Measurements from ENCODE around the gene TDP1. TPM values are rescaled to one million over a fixed set of nuclear protein-coding genes. Genes with fewer than 3 reads are reported as not detected.

TDP1 gene
- total and polyA plus RNA-seq, 9 of the 15 experiments (the other 6 are each of a cell fraction or from before 2014, with no cell fraction given), result 21.4 to 41.6 (median 32.3) TPM

DNA sequence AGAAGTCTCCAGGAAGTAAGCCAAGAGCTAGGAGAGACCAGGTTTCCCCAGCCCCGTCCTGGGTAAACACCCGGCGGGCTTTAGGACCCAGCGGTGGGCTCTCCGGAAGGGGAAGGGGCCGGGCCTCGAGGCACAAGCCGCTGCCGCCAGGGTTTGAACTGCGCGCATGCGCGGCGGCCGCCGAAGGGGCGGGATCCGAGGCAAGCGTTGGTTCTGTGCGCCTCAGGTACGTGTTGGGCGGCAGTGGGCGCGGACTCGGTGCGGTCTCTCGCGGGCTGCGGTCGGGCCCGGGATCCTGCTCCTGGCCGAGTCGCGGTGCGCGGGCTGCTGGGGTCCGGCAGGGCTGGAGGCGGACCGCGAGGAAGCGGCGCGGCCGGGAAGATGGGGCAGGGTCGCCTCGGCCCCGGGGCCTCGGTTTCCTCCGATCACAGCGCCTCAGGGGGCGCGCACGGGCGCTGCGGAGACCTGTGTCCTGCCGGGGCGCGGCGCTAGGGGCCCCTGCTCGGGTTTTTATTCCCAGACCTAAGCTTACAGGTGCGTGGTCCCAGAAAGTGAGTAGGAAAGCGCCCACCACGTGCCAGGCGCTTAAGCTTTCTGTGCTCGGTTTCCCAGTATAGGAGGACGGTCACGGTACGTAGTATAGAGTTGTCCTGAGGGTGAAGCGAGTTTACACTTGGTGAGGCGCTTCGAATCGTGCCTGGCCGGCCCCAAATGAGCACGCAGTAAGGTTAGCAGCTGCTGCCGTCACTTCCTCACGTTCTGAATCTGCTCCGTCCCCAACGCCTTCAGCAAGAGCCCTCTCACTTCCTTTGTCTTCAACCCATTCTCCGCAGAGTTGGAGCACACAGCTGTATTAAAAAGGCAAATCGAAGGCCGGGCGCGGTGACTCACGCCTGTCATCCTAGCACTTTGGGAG is at the start of gene TDP1 (continued):
- TF ChIP-seq, protein P1, sequence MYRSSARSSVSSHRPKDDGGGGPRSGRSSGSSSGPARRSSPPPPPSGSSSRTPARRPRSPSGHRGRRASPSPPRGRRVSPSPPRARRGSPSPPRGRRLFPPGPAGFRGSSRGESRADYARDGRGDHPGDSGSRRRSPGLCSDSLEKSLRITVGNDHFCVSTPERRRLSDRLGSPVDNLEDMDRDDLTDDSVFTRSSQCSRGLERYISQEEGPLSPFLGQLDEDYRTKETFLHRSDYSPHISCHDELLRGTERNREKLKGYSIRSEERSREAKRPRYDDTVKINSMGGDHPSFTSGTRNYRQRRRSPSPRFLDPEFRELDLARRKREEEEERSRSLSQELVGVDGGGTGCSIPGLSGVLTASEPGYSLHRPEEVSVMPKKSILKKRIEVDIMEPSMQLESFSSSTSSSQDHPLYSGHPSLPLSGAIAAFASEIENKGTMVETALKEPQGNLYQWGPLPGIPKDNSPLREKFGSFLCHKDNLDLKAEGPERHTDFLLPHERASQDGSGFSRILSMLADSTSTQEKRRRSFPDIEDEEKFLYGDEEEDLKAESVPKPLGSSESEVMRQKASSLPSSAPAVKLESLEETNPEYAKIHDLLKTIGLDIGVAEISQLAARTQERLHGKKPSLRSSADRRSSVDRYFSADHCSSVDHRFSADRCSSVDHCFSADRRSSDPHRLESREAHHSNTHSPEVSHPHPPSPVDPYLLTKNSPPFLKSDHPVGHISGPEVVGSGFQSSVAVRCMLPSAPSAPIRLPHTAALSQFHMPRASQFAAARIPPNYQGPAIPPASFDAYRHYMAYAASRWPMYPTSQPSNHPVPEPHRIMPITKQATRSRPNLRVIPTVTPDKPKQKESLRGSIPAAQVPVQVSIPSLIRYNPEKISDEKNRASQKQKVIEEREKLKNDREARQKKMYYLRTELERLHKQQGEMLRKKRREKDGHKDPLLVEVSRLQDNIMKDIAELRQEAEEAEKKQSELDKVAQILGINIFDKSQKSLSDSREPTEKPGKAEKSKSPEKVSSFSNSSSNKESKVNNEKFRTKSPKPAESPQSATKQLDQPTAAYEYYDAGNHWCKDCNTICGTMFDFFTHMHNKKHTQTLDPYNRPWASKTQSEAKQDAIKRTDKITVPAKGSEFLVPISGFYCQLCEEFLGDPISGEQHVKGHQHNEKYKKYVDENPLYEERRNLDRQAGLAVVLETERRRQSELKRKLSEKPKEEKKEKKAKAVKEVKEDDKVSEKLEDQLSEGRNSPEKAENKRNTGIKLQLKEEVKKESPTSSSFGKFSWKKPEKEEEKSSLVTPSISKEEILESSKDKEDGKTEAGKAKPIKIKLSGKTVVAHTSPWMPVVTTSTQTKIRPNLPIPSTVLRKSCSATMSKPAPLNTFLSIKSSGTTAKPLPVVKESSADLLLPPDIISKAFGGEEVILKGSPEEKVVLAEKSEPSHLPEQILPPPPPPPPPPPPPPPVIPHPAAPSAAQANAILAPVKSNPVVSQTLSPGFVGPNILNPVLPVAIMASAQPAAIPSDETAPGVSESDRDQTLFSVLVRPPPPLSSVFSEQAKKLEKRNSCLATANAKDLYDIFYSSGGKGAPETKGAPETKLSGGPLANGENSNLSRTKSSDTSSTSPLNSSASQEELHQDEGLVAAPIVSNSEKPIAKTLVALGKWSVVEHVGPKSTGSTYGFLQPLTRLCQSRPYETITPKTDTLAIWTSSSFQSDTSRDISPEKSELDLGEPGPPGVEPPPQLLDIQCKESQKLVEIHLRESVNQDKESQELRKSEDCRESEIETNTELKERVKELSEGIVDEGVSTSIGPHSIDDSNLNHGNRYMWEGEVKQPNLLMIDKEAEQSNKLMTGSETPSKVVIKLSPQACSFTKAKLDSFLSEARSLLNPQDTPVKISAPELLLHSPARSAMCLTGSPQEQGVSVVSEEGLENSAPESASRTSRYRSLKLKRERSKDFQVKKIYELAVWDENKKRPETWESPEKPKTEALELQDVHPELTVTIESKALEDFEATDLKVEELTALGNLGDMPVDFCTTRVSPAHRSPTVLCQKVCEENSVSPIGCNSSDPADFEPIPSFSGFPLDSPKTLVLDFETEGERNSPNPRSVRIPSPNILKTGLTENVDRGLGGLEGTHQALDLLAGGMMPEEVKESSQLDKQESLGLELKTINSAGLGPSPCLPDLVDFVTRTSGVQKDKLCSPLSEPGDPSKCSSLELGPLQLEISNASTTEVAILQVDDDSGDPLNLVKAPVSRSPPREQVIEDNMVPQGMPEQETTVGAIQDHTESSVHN (IDR thresholded peaks at IDR 0.05; ENCODE audit: borderline replicate concordance in 1 of 2, low read depth in 1 of 2), result no peak
